ENCODE results near the gene HMHB1. TPM values are rescaled to one million over a fixed set of nuclear protein-coding genes. Genes with fewer than 3 reads are reported as not detected.
"Not testable (repeated sequence)": the region's sequence is repeated elsewhere in the genome, so short reads cannot be mapped to it uniquely, and the experiment has no call there.

Gene HMHB1
- total RNA-seq, 4 donors from 2014 or later = not detected

GRCh38 chr5:143801252-143801939, 10.6 kb upstream of the HMHB1 start:
- Histone ChIP-seq H3K4me1 (peaks cover 0 to 3% of the 10 kb centered on the region in 2 donors), H3K27me3 (no peaks in the 10 kb centered on the region), H3K36me3 (no peaks in the 10 kb centered on the region), H3K27ac (no peak overlapping the region), H3K4me3 (replicated peaks in 1 of 3) (no peak overlapping the region), H3K9me3 (no peaks in the 10 kb centered on the region)
- TF ChIP-seq CTCF (IDR thresholded peaks at IDR 0.05) (no peak), POLR2A (IDR thresholded peaks at IDR 0.05) (no peak)
- 91 to 96% methylated on average over 6 of the region's 6 CpGs for WGBS, 2 donors
- intact Hi-C loops (cut with DNase I) = no loop called here
- no peak for DNase-seq

- Histone ChIP-seq H3K27ac (no peak overlapping the region), H3K9me3 (no peaks in the 10 kb centered on the region), H3K36me3 (no peaks in the 10 kb centered on the region), H3K4me3 (replicated peaks in 1 of 3) (no peak overlapping the region), H3K27me3 (no peaks in the 10 kb centered on the region), H3K4me1 (peaks cover 3 to 4% of the 10 kb centered on the region in 2 donors)
- DNase-seq = no peak
- no peak for TF ChIP-seq CTCF (IDR thresholded peaks at IDR 0.05)
- no peak for TF ChIP-seq POLR2A (IDR thresholded peaks at IDR 0.05)
- intact Hi-C loops (cut with DNase I) = no loop called here
- 71 to 90% methylated on average over 2 of the region's 2 CpGs for WGBS, 2 donors
These were observed 6.1 kb upstream of the HMHB1 start for GRCh38 chr5:143805861-143806260.

- Histone ChIP-seq H3K27ac (no peak overlapping the region), H3K9me3 (no peaks in the 10 kb centered on the region), H3K36me3 (no peaks in the 10 kb centered on the region), H3K4me1 (peaks cover 3 to 4% of the 10 kb centered on the region in 2 donors), H3K27me3 (no peaks in the 10 kb centered on the region), H3K4me3 (replicated peaks in 1 of 3) (no peak overlapping the region)
- TF ChIP-seq CTCF (IDR thresholded peaks at IDR 0.05) (no peak), POLR2A (IDR thresholded peaks at IDR 0.05) (no peak)
- DNase-seq = peak in 1 of 2 donors; percentile 9
- intact Hi-C loops (cut with DNase I) = no loop called here
- WGBS, 2 donors = 17 to 21% methylated on average over 2 of the region's 2 CpGs
These were observed 5.4 kb upstream of the HMHB1 start for GRCh38 chr5:143806579-143806978.

- no peak overlapping the region for H3K4me3 ChIP-seq (replicated peaks in 1 of 3)
- H3K9me3 ChIP-seq = no peaks in the 10 kb centered on the region
- TF ChIP-seq CTCF (IDR thresholded peaks at IDR 0.05) = no peak
- TF ChIP-seq POLR2A (IDR thresholded peaks at IDR 0.05) = no peak
- no peaks in the 10 kb centered on the region for H3K36me3 ChIP-seq
- H3K27ac ChIP-seq = no peak overlapping the region
- 93 to 100% methylated on average over 1 of the region's 1 CpG for WGBS, 2 donors
- H3K27me3 ChIP-seq = no peaks in the 10 kb centered on the region
- H3K4me1 ChIP-seq = peaks cover 3 to 4% of the 10 kb centered on the region in 2 donors
- intact Hi-C loops (cut with DNase I) = no loop called here
- DNase-seq = no peak
These were observed 4.6 kb upstream of the HMHB1 start for GRCh38 chr5:143807401-143807800.

GRCh38 chr5:143816370-143816769, 4.4 kb downstream of the HMHB1 start:
- intact Hi-C loops (cut with DNase I) = loop anchor here (10.0 kb wide), 1 partner anchor 172 kb away; no protein-coding TSS in a partner anchor
- 94 to 95% methylated on average over 4 of the region's 4 CpGs for WGBS, 2 donors
- not testable (repeated sequence) for DNase-seq; H3K4me3 ChIP-seq (replicated peaks in 1 of 3); H3K27ac ChIP-seq; H3K4me1 ChIP-seq; H3K27me3 ChIP-seq; H3K9me3 ChIP-seq; H3K36me3 ChIP-seq

All from thyroid gland (tissue), 4 donors.